ENCODE data around the gene ENTR1.

Gene ENTR1

GRCh38 chr9:136410500-136411287, at the start of gene ENTR1, which contains the start of gene PMPCA:
ENTR1 (minus strand) TSS chr9:136410614; CDS start chr9:136410397, 217 bp downstream.
PMPCA (plus strand) TSS chr9:136410658; CDS start chr9:136410669, 11 bp downstream.
- DNase-seq, result peak; percentile 97

GRCh38 chr9:136459425-136459824, 49.0 kb upstream of the ENTR1 start:
- no peak for DNase-seq

DNA sequence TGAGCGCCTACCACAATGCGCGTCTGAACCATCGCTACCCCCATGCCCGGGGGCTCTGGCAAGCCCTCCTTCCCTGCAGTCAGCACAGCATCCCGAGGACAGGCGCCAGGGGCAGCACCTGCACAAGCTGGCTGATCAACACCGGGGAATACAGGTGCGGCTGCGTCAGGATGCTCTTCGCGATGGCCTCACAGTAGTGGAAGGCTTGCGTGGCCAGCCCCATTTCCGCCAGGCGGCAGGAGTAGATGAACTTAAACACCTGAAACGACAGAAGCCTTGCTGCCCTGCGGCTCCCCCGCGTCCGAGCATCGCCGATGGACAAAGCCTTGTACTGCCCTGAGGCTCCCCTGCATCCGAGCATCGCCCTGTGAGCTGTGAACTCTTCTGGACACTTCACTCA, 46.9 kb upstream of the ENTR1 start:
- DNase-seq, result no peak

DNA sequence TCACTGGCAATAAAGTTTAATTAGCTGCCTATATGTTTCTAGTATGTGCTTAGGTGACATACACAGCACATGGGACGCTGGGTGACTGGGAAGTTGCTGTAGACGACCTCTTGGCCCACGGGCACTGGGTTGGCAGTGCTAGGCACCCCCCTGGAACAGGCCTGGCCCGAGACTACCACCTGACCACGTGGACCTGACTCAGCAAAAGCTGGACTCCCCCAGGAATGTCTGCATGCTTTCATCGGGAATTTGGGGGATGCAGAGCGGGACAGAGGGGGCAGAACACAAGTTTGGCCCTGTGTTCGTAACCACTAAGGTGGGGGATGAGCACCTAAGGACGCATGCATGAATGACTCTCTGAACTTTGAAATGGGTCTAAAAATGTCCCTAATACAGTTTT, 45.8 kb upstream of the ENTR1 start:
- DNase-seq, result no peak

DNA sequence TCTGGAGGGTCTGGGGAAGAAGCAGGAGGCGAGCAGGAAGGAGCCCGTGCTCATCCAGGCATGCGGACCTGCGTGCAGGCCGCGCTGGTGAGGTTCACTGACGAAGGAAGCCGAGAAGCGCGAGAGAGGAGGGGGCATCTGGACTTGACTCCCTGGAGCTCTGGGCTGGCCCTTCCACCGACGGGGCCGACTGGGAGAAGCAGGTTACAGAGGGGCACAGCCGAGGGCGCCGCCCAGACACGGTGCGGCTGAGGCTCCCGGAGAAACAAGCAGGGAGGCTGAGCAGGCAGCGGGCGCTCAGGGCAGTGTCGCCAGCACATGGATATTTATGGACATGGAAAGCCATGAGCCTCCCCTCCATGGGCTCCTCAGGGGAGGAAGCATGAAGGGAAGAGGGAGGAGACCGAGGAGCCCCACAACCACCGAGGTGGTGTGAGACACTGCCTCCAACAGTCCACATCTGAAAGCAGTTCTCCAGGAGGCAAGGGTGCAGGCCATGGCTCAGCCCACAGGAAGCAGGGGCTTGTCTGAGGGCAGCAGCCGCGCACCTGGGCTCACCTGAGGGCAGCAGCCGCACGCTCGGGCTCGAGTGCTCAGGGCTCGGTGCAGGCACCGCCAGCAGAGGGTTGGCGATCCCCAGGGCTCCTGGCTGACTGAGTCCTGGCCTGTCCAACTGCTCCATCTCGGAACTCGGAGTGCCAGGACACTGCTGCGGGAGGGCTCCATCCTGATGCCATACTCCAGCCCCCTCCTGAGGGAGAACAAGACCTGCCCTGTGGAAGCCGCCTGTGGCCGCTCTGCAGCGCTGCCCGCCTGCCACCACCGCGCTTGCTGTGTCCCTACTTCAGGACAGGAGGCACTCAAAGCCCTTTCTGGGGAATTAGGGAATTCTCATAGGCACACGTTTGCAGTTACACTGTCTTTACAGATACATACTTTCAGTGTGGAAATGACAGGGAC, 44.9 kb upstream of the ENTR1 start:
- no peak for DNase-seq

GRCh38 chr9:136454026-136454796, 43.8 kb upstream of the ENTR1 start:
- DNase-seq, result no peak

DNA sequence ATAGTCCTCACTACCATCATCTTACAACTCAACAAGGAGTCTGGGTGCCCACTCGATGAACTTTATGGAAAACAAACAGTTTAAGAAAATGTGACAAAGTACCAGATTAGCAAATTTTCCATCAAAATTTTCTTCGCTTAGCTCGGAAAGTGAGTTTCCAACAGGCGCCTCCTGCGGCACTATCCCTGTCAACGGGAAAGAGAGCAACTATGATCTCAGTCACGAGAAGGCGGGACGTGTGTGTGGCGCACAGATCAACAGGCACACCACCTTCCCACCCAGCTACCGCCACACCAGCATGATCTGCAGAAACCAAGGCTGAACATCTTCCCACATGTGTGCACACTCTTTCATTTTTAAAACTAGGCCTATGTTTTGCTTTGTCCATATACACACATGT, 42.9 kb upstream of the ENTR1 start:
- DNase-seq, result no peak

DNA sequence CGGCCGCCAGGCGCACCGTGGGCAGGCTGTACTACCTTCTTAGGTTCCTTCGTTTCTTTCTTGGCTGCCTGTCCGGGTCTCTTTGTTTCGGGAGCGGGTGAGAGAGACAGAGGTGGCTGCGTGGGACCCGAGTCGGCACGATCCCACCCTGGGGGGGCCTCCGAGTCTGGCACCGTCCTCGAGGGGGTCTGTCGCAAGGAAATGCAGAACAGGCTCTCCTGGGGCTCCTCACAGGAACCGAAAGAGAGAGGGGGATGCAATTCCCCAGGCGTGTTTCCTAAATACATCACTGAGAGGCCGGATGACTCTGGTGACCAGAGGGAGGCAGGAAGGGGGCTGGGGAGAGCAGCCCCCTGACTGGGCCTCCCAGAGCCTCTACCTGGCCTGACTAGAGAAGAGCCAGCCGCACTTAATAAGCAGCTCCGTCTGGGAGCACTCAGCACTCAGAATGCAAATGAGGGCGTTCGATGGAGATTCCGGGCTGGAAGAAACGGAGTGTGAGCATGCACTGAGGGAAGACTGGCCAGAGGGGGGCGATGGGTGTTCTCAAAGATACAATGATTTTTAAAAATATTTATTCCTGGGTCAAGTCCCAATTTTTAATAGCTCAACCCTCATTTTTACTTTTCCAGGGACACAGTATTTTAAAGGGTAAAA, 40.9 kb upstream of the ENTR1 start:
- no peak for DNase-seq

- DNase-seq, result no peak
These were observed 38.2 kb upstream of the ENTR1 start for GRCh38 chr9:136448655-136449054.

- DNase-seq, result no peak
These were observed 36.9 kb upstream of the ENTR1 start for GRCh38 chr9:136447173-136447778.

DNA sequence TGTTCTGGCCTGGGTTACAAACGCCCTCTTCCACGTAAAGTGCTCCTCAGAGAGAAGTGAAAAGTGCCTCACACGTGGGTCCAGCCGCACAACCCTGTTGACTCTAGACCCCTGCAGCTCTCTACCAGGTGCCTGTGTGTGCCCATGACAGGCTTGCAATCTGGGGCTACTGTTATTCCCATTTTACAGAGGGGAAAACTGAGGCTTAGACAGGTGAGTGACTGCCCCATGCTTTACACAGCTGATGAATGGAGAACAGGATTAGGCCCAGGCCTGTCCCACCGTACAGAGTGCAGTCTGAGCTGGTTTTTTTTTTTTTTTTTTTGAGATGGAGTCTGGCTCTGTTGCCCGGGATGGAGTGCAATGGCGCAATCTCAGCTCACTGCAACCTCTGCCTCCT, 35.4 kb upstream of the ENTR1 start:
- DNase-seq, result no peak

DNA sequence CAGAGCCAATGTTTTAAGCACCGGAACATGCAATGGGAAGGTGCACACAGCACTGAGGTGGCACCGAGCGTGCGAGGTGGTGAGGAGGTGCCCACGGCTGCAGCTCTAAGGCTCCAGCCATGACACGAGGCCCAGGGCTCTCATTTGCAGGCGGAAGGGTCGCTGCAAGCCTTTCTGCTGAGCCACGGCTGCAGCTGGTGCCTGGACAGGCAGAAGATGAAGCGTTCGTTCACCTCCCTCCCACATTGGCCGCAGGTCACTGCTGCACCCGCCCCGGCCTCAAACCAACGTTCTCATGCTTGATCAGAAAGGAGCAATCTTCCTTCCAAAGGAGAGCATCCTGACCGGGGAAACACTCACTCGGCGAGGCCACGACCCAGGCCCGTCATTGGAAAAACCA, 33.7 kb upstream of the ENTR1 start:
- no peak for DNase-seq

GRCh38 chr9:136443687-136444086, 33.3 kb upstream of the ENTR1 start:
- DNase-seq, result no peak

DNA sequence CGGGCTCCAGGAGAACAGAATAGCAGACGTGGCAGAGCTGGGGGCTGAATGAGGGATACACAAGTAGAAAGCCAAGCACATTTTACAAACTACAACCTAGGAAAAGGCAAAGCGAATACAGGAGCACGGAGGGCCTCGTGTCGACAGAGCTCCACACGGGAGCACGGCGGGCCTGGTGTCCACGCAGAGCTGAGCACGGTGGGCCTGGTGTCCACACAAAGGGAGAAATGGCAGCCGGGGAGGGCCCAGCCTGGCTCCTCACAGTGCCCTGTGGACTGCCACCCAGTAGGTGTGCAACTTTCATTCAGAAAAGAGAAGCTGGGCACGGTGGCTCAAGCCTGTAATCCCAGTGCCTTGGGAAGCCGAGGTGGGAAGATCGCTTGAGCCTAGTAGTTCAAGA, 32.7 kb upstream of the ENTR1 start:
- DNase-seq, result no peak

DNA sequence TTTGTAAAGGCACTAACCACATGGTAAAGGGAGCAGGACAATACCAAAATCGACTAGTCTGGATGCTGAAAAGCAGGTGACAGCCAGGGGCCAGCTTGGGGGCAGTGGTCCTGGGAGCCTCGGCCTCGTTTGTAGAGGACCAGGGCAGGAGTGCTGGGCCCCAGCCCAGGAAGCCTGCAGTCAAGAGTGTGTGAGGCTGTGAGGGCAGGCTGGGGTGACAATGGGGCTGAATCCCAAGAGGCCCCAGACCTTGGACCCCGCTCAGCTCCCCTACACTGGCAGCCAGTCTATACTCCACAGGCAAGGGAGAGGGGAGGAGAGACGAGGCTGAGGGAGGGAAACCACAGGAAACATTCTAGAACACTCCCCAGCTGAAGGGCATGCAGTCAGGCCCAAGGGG, 31.9 kb upstream of the ENTR1 start:
- no peak for DNase-seq

DNA sequence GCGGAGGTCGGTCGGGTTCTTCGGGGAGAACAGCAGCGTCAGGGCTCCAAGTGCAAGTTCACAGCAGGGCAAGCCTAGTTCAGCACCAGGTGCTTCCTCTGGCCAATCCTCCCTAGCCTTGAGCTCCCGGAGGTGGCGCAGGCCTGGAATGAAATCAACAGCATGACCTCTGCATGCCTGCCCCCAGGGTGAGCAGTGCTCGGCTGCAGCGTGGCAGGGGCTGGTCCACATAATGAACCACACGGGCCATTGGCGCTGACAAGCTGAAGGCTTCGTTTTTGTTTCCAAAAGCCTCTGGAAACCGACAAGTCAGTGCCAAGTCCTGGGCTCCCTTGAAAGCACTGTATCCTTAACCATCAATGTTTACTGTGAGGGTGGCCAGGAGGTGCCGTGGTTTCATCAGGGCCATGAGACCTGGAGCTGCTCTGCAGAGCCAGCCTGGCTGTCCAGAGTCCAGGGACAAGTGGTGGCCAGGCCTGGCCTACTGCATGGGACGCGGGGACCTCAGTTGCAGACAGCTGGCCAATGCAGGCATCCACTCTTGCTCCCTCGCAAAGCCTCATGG, 31.3 kb upstream of the ENTR1 start:
- DNase-seq, result no peak

GRCh38 chr9:136441191-136441680, 30.8 kb upstream of the ENTR1 start:
- no peak for DNase-seq

DNA sequence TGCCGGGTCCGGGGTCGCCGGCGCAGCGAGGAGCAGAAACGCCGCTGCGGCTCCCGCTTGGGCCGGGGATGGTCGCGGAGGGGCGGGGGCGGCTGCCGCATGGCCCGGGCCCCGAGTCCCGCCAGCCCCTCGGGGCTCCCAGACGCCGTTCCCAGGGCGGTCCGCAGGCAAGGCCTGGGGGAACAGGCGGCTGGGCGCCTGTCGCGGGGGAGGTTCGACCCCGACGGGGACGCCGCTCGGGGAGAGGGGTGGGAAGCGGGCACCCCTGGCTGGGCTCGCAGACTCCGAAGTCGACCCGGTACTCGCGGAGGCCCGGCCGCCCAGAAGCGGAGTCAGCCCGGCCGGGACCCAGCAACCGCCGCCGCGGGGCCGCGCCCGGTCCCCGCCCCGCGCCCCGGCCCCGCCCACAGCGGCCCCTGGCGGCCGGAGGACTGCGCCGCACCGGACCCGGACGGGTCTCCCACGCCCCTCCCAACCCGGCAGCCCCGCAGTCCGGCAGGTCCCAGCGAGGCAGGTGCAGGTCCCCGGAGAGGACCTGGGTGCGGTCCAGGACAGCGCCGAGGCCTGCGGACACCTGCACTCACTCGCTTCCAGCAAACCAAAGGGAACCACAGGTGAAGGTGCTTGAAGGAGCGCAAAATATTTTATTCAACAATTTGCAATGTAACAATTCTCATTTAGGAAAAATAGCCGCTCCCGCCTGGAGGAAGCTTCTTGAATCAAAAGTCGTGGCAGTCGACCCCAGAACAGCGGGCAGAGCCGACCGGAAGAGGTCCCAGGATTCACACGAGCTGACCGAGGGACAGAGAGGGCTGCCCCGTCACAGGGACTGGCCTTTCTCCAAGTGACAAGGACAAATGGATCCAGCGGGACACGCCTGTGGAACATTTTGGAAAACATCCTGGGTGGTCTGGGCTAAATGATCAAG, 29.3 kb upstream of the ENTR1 start, which contains the start of gene INPP5E:
TSS of gene INPP5E (minus strand) at position 365 of the 928 bp plus-strand sequence. CDS start 426 bp downstream, outside the sequence.
- peak; percentile 94 for DNase-seq

DNA sequence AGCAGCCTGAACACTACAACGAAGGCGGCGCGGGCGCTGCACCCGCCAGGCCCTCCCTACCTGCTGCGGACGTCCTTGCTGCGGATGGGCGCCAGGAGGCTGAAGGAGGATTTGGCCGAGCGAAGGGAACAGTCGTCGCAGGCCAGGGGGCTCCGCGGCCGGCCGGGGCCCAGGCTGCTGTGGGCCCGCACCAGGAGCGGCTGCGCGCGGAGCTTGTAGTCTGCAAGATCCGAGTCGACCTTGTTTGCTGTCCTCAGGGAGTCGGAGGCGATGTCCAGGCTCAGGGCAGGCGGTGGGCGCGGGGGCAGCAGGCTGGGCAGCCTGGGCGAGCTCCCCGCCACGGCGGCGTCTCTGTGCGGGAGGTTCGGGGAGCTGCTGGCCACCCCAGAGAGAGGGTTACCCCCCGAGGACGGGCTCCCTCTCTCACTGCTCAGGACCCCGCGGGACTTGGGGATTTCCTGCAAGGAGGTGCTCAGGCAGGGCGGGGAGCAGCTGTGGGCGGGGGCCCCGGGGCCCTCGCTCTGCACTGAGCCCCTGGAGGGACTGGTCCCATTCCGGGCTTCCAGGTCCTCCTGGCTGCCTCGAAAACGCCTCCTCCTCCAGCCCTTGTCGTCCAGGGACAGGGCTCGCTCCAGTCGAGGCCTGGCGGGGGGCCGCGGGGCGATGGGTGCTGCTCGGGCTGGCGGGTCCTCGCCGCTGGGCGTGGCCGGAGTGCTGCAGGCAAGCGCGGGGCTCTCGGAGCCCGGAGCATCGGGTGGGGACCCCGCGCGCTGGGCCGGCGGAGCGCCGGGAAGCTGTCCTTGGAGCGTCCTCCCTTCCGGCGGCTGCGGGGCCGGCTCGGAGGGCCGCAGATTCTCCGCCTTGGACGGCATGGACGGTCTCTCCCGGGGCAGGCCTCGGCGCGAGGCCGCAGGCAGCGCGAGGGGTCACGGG, 28.4 kb upstream of the ENTR1 start:
- peak; percentile 65 for DNase-seq
